Renal cortex interstitium (tissue), 11 donors: ENCODE measurements around the gene BAHCC1. TPM values are rescaled to one million over a fixed set of nuclear protein-coding genes. Genes with fewer than 3 reads are reported as not detected.
A peak's percentile ranks its signal among the peaks of the same experiment; 100 is the strongest.
"Not testable (repeated sequence)": the region's sequence is repeated elsewhere in the genome, so short reads cannot be mapped to it uniquely, and the experiment has no call there.

Experiments
- DNase-seq, 11 donors: peaks; one replicate each; pipeline ENCODE4 v3.0.0-alpha.2; 2013; ENCODE audit warnings: low read depth in 9 of 11, low spot score in 4 of 11; ENCODE audit errors: extremely low read depth in 1 of 11
- polyA plus RNA-seq, 3 donors: library from polyadenylated mRNA; unstranded; fragments of 120-200 nt; gene quantifications; one replicate each; pipeline ENCODE4 v1.2.1, GENCODE V29; 2013; ENCODE audit not compliant: insufficient read length in 3 of 3

Gene BAHCC1
- polyA plus RNA-seq, 3 donors = 15.9 to 29.7 (median 29.3) TPM

DNA sequence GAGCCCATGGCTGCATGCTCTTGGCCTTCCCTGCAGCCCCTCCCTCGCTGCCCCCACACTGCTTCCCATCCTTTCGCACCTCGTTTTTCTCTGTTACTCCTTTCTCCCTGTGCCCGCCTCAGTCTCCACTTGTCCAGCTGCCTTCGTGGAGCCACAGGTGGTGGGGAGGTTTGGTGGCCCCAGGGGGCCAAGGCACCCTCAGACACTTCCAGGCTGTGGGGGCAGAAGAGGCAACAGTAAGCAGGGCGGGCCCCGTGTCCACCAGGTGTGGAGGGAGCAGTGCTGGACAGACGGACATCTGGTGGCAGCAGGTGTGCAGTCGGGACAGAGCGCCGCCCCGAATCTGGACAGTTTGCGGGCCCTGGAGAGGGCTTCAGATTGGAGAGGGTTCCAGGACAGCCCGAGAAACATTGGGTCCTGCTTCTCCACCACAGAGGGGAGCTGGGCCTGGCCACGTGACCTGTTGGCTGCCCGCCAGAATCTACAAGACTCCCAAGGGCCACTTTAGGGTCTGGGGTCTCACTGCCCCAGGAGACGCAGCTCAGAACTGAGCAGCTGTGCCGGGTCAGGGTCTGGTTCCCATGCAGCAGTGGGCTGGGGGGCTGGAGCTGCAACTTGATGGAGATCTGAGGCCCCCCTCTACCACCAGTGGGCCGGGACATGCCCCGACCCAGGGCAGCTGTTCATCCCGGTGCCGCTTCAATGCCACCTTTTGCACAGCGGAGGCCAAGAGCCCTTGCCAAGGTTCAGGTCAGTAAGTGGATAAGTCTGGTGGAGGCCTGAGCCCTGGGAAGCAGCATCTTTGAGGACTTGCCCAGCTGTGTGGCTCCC, 22.8 kb downstream of the BAHCC1 start:
- no peak for DNase-seq

DNA sequence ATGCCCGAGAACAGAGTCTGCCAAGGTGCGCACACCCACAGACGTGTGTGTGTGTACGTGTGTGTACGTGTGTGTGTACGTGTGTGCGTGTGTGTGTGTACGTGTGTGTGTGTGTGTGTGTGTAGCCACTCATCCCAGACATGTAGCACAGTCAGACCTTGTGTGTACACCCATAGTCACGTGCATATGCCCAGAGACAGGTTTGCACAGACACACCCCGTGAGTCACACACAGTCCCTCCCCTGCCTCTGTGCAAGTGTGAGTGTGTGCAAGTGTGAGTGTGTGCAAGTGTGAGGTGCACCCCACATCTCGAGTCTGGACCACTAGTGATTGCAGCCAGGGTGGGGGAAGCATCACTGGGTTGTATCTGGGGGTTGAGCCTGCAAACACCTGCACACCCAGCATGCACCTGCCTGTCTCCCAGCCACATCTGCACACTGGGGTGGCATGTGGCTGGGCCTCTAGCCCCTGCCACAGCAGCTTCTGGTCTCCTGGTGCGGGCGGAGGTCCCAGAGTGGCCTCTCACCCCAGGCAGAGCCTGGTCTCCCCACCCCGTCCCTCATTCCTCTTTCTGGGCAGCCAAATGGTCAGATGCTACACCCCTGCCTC, 23.6 kb downstream of the BAHCC1 start:
- DNase-seq = no peak

DNA sequence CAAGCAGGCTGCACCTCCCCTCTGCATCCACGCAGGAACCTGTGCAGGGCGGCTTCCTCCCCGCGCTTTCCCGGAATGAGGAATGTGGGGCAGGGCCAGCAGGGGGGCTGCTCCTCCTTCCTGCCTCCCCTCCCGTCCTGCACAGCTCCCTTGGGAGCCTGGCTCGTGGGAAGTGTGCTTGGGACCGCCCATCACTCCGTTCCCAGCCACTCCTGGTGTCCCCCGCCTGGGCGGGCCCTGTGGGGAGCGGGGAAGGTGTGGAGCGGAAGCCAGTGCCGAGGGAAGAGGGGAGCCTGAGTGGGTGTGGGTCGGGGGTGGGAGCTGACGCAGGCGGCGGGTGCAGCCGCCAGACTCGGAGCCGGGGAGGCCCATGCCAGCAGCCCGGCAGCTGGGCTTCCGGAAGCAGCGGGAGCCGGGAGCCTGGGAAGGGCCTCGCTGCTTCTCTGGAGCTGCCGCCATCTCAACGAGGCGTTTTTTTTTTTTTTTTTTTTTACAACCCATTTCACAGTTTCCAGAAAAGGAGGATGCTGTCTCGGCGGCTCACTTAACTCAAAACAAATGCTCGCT, 24.1 kb downstream of the BAHCC1 start:
- DNase-seq = peak in 1 of 11 donors; percentile 82

DNA sequence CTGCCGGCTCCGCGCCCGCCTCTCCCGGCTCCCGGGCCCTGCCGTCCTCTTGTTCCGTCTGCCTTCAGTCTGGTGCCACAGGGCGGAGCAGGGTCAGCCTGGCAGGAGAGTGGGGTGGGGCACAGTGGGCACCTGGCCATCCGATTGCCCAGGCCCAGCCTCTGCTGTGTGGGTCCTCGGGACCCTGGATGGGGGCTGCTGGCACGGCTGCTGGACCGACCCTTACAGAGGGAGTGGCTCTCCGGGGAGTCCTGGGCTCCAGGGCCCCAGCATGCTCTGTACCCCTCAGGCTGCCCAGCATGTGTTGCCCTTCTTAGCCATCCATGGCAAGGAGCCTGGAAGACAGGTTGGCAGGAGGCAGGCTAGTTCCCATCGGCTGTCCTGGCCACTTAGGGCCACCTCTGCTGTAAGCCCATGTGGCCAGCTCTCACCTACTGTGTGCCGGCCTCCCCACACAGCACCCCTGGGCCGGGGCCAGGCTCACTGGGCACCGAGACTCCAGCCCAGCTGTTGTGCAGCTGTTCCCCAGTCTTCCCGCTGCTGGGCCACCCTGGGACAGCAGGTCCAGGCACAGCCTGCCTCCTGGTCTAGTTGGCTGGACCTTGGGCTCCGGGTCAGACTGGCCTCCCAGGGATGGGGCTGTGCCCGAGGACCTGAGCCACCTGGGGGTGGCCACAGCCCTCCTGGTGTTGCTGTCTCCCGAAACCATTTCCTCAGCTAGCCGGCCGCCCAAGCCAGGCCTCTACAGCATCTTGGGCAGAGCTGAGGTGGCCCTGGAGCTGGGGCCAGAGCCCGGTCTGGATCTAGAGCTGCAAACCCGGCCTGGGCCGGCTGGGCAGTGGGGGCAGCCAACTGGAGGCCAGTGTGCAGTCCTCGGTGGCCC, 24.9 kb downstream of the BAHCC1 start:
- DNase-seq = no peak

DNA sequence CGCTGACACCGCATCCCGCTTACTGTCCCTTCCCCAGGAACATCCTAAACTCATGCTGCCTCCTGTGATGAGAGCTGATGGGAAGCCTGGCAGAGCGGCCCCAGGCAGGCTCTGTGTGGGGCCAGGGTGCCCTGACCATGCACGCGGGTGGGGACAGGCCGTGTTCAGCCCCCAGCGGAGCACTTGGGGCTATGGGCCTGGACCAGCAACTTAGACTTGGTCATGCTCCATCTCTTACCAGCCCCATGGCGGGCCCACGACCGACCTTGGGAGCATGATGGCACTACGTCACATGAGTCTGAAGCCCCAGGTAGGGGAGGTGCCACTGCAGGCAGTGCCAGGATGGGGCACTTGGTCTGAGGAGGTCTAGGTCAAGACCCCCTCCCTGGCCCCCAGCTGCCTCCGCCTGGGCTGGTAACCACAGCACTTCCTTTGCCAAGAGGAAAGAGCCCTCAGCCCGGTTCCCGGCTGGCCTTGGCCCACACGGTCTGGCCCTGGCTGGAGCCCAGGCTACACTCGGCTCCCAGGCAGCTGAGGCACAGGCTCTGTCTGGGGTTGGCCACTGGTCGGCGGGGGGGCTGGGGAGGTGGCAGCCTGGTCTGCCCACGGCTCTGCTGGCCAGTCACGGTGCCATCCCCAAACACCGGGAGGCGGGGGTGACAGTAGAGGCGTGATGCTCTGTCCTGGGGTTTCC, 25.7 kb downstream of the BAHCC1 start:
- DNase-seq = no peak

DNA sequence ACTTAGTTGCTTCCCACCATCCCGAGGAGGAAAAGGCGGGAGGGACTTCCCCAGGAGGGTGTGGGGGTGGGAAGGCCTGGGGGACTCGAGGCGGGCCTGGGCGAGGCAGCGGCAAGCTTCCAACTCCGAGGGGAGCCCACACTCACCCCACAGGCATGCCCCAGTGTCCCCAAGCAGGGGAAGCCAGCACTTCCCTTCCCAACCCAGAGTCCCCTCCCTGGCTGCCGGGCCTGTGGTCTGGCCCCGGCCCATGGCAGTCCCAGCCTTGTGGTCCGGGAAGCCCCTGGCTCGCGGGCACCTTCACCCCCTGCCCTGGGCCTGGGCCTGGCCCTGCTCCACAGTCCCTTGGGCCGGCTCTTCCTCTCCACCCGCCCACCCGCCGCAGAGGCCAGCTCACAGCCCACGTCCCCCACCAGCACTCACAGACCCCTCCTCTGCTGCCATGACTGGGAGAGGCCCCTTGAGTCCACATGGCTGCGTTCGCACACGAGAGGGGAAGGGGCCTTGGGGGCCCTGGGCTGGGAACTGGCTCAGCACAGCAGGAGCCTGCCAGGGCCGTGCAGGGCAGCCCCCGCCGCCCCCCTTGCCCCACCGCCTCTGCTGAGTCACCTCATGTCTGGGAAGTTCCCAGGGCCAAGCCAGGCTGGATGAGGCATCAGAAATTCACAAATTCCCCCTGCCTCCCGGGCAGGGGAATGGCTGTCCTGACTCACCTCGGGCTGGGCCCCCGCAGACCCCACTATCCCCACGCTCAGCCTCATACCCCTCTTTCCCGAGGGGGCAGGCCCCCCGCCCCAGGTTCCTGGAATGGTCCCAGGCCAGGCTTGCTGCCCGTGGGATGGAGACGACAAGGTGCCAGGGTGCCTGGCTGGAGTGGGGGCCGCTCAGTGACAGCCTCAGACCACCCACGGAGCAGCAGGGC, 27.8 kb downstream of the BAHCC1 start:
- no peak for DNase-seq

- DNase-seq = no peak
These were observed 28.4 kb downstream of the BAHCC1 start for GRCh38 chr17:81423698-81424071.

GRCh38 chr17:81424151-81425017, 29.1 kb downstream of the BAHCC1 start:
- no peak for DNase-seq

DNA sequence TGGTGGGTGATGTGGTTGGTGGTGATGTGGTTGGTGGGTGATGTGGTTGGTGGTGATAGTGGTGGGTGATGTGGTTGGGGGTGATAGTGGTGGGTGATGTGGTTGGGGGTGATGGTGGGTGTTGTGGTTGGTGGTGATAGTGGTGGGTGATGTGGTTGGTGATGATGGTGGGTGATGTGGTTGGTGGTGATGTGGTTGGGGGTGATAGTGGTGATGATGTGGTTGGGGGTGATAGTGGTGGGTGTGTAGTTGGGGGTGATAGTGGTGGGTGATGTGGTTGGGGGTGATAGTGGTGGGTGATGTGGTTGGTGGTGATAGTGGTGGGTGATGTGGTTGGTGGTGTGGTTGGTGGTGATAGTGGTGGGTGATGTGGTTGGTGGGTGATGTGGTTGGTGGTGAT, 29.8 kb downstream of the BAHCC1 start:
- not testable (repeated sequence) for DNase-seq

DNA sequence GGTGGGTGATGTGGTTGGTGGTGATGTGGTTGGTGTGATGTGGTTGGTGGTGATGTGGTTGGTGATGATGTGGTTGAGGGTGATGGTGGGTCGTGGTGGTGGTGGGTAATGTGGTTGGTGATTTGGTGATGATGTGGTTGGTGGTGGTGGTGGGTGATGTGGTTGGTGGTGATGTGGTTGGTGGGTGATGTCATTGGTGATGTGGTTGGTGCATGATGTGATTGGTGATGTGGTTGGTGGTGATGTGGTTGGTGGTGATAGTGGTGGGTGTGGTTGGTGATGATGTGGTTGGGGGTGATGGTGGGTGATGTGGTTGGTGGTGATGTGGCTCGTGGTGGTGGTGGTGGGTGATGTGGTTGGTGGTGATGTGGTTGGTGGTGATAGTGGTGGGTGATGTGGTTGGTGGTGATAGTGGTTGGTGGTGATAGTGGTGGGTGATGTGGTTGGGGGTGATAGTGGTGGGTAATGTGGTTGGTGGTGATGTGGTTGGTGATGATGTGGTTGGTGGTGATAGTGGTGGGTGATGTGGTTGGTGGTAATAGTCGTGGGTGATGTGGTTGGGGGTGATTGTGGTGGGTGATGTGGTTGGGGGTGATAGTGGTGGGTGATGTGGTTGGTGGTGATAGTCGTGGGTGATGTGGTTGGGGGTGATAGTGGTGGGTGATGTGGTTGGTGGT, 30.6 kb downstream of the BAHCC1 start:
- DNase-seq = not testable (repeated sequence)

DNA sequence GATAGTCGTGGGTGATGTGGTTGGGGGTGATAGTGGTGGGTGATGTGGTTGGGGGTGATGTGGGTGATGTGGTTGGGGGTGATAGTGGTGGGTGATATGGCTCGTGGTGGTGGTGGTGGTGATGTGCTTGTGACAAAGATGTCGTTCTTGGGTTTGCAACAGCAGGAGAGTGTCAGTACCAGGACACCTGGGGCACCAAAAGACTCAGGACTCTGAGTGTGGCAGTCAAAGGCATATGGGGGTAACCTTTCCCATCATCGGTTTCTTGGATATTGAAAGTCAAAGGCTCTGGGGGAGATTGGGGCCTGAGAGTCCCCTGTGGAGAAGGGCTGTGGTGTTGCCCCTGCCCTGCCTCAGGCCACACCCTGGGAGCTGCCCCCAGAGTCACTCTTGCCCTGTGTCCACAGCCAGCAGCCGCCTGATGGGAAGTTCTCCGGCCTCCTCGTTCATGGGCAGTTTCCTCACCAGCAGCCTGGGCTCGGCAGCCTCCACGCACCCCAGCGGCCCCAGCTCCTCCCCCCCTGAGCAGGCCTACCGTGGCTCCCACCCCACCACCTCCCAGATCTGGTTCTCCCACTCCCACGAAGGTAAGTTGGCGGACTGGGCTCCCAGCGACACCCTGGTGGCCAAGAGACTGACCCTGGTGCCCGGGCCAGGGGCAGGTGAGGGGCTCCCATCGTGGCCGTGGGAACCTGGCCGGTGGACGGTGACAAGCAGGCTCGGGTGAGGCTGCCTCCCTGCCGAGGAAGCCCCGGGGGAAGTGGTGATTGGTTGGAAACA, 31.3 kb downstream of the BAHCC1 start:
- DNase-seq = no peak

DNA sequence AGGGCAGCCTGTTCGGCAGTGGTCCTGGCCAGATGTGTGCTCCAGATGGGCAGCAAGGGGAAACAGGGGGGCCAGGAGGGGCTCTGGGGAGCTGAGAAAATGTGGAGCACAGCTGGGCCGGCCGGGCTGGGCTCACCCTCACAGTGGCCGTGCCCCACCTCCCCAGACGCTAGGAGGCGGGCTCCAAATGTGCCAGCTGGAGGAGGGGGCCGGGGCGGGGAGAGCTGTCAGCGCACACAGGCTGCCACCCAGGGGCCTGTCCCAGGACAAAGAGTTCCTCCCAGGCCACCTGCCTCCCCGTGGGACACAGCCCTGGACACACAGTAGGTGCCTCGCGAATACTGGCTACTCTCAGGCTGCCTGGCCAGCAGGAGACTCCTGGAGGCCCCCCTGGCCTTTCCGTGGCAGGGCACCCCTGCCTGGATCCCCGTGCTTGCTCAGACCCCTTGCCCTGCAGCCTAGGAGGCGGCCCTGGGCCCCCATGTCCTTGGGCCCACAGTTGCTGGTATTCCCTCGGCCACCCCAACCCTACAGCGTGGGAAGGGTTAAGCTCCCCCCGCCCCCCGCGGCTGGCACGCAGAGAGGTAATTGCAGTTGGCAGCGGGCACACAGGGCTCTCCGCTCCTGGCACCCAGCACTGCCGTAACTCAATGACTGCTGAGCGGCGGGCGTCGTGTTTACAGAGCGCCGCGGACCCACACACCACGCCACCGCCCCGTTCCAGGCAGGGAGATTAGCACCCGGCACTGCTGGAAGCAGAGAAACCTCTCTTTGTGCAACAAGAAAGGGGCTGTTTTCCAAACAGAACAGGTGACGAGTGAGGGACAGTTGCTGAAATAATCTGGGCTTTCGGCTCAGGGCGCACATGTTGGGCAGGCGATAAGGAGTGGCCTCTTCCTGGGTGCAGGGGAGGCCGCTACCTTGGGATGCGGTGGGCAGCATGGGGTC, 32.2 kb downstream of the BAHCC1 start:
- DNase-seq = no peak

DNA sequence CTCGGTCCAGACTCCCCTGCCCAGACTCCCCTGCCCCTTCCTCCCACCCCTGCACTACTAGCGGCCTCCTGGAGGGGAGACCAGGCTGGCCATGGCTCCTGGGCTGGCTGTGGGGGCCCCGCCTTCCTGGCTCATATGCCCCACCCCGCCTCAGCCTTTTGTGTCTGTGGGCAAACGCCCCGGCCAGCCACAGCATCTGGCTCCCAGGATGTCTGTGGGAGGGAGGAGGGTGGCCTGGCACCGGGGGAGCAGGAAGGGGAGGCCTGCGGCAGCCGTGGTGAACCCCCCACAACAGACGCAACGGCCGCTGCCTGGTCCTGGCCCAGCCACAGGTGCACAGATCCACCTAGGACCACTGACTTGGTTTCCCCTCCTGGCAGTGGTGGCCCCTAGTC, 32.9 kb downstream of the BAHCC1 start:
- DNase-seq = no peak

- DNase-seq = no peak
These were observed 33.3 kb downstream of the BAHCC1 start for GRCh38 chr17:81428516-81428915.
